Common myeloid progenitor, CD34-positive (primary cell): ENCODE measurements around the gene CWC25.

Experiments
- CTCF ChIA-PET: fragments of 350-600 bp; sonication (Branson Sonifier 250); formaldehyde crosslinking; loops from one replicate; lab custom pipeline; 2021; ENCODE audit warnings: antibody characterized with exemption; lab: Charles Lee
- POLR2A ChIA-PET: fragments of 350-600 bp; sonication (Branson Sonifier 250); formaldehyde crosslinking; loops from one replicate; lab custom pipeline; 2021; ENCODE audit warnings: antibody characterized with exemption; lab: Charles Lee
- DNase-seq, 3 donors: peaks; one replicate each; pipeline versions ENCODE4 v3.0.0 to v3.0.0-alpha.2; 2013
- H3K27ac ChIP-seq, 2 experiments: 1 replicate in 1 of 2; 2 replicates in 1 of 2; pipeline ENCODE4 v1.7.0; 2013; ENCODE audit warnings: inconsistent platforms in 2 of 2, low read length in 2 of 2, mild to moderate bottlenecking in 2 of 2, low read depth in 1 of 2, moderate library complexity in 1 of 2; ENCODE audit not compliant: severe bottlenecking in 2 of 2, insufficient read depth in 1 of 2, poor library complexity in 1 of 2
- H3K27me3 ChIP-seq, 5 experiments: replicated peaks in 2 of 5; 1 replicate in 3 of 5; 2 replicates in 2 of 5; pipeline versions ENCODE4 v1.6.1 to v1.7.0; 2013; ENCODE audit warnings: low read length in 4 of 5, mild to moderate bottlenecking in 2 of 5, moderate library complexity in 2 of 5, inconsistent platforms in 1 of 5; ENCODE audit not compliant: insufficient read depth in 5 of 5, control insufficient read depth in 4 of 5
- H3K36me3 ChIP-seq, 4 experiments: 1 replicate in 2 of 4; 2 replicates in 2 of 4; pipeline versions ENCODE4 v1.6.1 to v1.7.0; 2013; ENCODE audit warnings: low read length in 3 of 4, control low read depth in 1 of 4, mild to moderate bottlenecking in 1 of 4; ENCODE audit not compliant: control insufficient read depth in 4 of 4, insufficient read depth in 4 of 4
- H3K4me1 ChIP-seq, 4 experiments: 1 replicate in 3 of 4; 2 replicates in 1 of 4; pipeline versions ENCODE4 v1.6.1 to v1.7.1; 2013; ENCODE audit warnings: low read length in 3 of 4, mild to moderate bottlenecking in 3 of 4, control low read depth in 1 of 4, inconsistent platforms in 1 of 4, moderate library complexity in 1 of 4; ENCODE audit not compliant: control insufficient read depth in 4 of 4, insufficient read depth in 4 of 4; ENCODE audit errors: control extremely low read depth in 1 of 4
- H3K4me3 ChIP-seq, 7 experiments: 1 replicate in 4 of 7; 2 replicates in 3 of 7; pipeline versions ENCODE4 v1.5.1 to v1.7.0; 2013; ENCODE audit warnings: mild to moderate bottlenecking in 7 of 7, low read length in 6 of 7, moderate library complexity in 6 of 7, inconsistent platforms in 2 of 7, low read depth in 2 of 7, control low read depth in 1 of 7; ENCODE audit not compliant: insufficient read depth in 4 of 7, control insufficient read depth in 1 of 7; ENCODE audit errors: extremely low read depth in 1 of 7
- H3K9me3 ChIP-seq, 5 experiments: 1 replicate in 4 of 5; 2 replicates in 1 of 5; pipeline versions ENCODE4 v1.6.1 to v1.7.1; 2013; ENCODE audit warnings: low read length in 4 of 5, mild to moderate bottlenecking in 2 of 5, inconsistent platforms in 1 of 5, low read depth in 1 of 5, moderate library complexity in 1 of 5; ENCODE audit not compliant: control insufficient read depth in 4 of 5, insufficient read depth in 2 of 5; ENCODE audit errors: control extremely low read depth in 1 of 5
- WGBS: methylation state at CpG from one replicate; pipeline ENCODE4 v1.1.5; 2013; ENCODE audit not compliant: insufficient coverage; 5-methylcytosine and 5-hydroxymethylcytosine counted together

CWC25 gene

GRCh38 chr17:38762231-38762630 lies 62.9 kb downstream of the CWC25 start:
- ChIA-PET CTCF (interaction anchor here (0.7 to 1.7 kb wide), 6 partner anchors 10 to 221 kb away, joined by 3 to 6 read pairs (median 4); no protein-coding TSS in a partner anchor), POLR2A (interaction anchor here (1.6 kb wide), 1 partner anchor 16 kb away, joined by 3 read pairs; no protein-coding TSS in a partner anchor)
- H3K27me3 ChIP-seq, result no peaks in the 10 kb centered on the region
- H3K4me1 ChIP-seq, result no peaks in the 10 kb centered on the region
- 100% methylated on average over 1 of the region's 3 CpGs for WGBS
- no peak overlapping the region for H3K27ac ChIP-seq
- no peaks in the 10 kb centered on the region for H3K9me3 ChIP-seq
- H3K4me3 ChIP-seq, result no peak overlapping the region
- no peak for DNase-seq
- peaks cover 21 to 81% (median 63%) of the 10 kb centered on the region in 4 experiments for H3K36me3 ChIP-seq

- no peak overlapping the region for H3K27ac ChIP-seq
- 91% methylated on average over 4 of the region's 4 CpGs for WGBS
- H3K4me1 ChIP-seq, result no peaks in the 10 kb centered on the region
- H3K36me3 ChIP-seq, result peaks cover 21 to 76% (median 61%) of the 10 kb centered on the region in 4 experiments
- H3K4me3 ChIP-seq, result no peak overlapping the region
- DNase-seq, result peak; percentile 29 to 66 (median 65)
- no peaks in the 10 kb centered on the region for H3K9me3 ChIP-seq
- CTCF ChIA-PET, result interaction anchor here (0.7 to 1.8 kb wide), 8 partner anchors 8 to 221 kb away, joined by 3 to 6 read pairs (median 4); no protein-coding TSS in a partner anchor
- no peaks in the 10 kb centered on the region for H3K27me3 ChIP-seq
- POLR2A ChIA-PET, result interaction anchor here (1.6 kb wide), 1 partner anchor 17 kb away, joined by 3 read pairs; no protein-coding TSS in a partner anchor
Measured at GRCh38 chr17:38761612-38762011, 63.5 kb downstream of the CWC25 start.

GRCh38 chr17:38753071-38753506 lies 72.0 kb downstream of the CWC25 start:
- POLR2A ChIA-PET, result interaction anchor here (1.7 kb wide), 1 partner anchor 46 kb away, joined by 5 read pairs; the partner anchor contains the start of gene PIP4K2B
- no peak for DNase-seq
- H3K4me1 ChIP-seq, result peaks cover 5 to 48% (median 46%) of the 10 kb centered on the region in 4 experiments
- peaks cover 11 to 34% (median 20%) of the 10 kb centered on the region in 5 experiments for H3K27me3 ChIP-seq
- CTCF ChIA-PET, result interaction anchor here (1.6 kb wide), 1 partner anchor 18 kb away, joined by 4 read pairs; no protein-coding TSS in a partner anchor
- H3K4me3 ChIP-seq, result peak overlapping the region; percentile 82 to 100 (median 96)
- H3K9me3 ChIP-seq, result no peaks in the 10 kb centered on the region
- peak overlapping the region; percentile 88 to 92 for H3K27ac ChIP-seq
- WGBS, result 16% methylated on average over 17 of the region's 22 CpGs
- H3K36me3 ChIP-seq, result peaks cover 11 to 31% (median 19%) of the 10 kb centered on the region in 4 experiments

GRCh38 chr17:38752308-38753070 lies 72.6 kb downstream of the CWC25 start, which contains the start of gene PSMB3:
Gene PSMB3, plus strand, starts transcription at chr17:38752741. Its CDS starts 86 bp downstream, at chr17:38752827.
- Histone ChIP-seq H3K36me3 (peaks cover 7 to 27% (median 18%) of the 10 kb centered on the region in 4 experiments), H3K4me3 (peak within 1 kb of the TSS; percentile 82 to 100 (median 96)), H3K4me1 (peaks cover 5 to 53% (median 52%) of the 10 kb centered on the region in 4 experiments), H3K9me3 (no peaks in the 10 kb centered on the region), H3K27ac (peak within 1 kb of the TSS; percentile 88 to 92), H3K27me3 (peaks cover 11 to 39% (median 20%) of the 10 kb centered on the region in 5 experiments)
- ChIA-PET CTCF (interaction anchor here (0.8 to 1.6 kb wide), 6 partner anchors 10 to 29 kb away, joined by 3 to 4 read pairs (median 3); no protein-coding TSS in a partner anchor), POLR2A (interaction anchor here (1.2 to 1.7 kb wide), 3 partner anchors 47 to 117 kb away, joined by 3 to 5 read pairs (median 4); partner anchors contain the start of gene PIP4K2B)
- DNase-seq, result peak; percentile 100
- 0% methylated on average over 44 of the region's 44 CpGs for WGBS

- WGBS, result 0% methylated on average over 28 of the region's 44 CpGs
- CTCF ChIA-PET, result interaction anchor here (0.8 to 1.6 kb wide), 6 partner anchors 10 to 30 kb away, joined by 3 to 4 read pairs (median 3); no protein-coding TSS in a partner anchor
- POLR2A ChIA-PET, result interaction anchor here (1.2 to 1.7 kb wide), 3 partner anchors 47 to 117 kb away, joined by 3 to 5 read pairs (median 4); partner anchors contain the start of gene PIP4K2B
- peak overlapping the region; percentile 62 to 100 (median 96) for H3K4me3 ChIP-seq
- H3K27me3 ChIP-seq, result peaks cover 12 to 45% (median 22%) of the 10 kb centered on the region in 5 experiments
- peaks cover 5 to 59% (median 57%) of the 10 kb centered on the region in 4 experiments for H3K4me1 ChIP-seq
- H3K27ac ChIP-seq, result peak overlapping the region in 1 of 2 experiments; percentile 51
- peak; percentile 68 to 87 (median 86) for DNase-seq
- peaks cover 7 to 27% (median 16%) of the 10 kb centered on the region in 4 experiments for H3K36me3 ChIP-seq
- H3K9me3 ChIP-seq, result no peaks in the 10 kb centered on the region
Measured at GRCh38 chr17:38751808-38752307, 73.3 kb downstream of the CWC25 start.

GRCh38 chr17:38751144-38751807 lies 73.8 kb downstream of the CWC25 start:
- POLR2A ChIA-PET, result interaction anchor here (1.2 kb wide), 2 partner anchors 49 to 118 kb away, joined by 3 to 4 read pairs; no protein-coding TSS in a partner anchor
- H3K27ac ChIP-seq, result no peak overlapping the region
- 0% methylated on average over 5 of the region's 10 CpGs for WGBS
- no peaks in the 10 kb centered on the region for H3K9me3 ChIP-seq
- CTCF ChIA-PET, result interaction anchor here (0.6 to 1.5 kb wide), 6 partner anchors 9 to 30 kb away, joined by 3 to 4 read pairs (median 3); no protein-coding TSS in a partner anchor
- no peak for DNase-seq
- peaks cover 5 to 65% (median 61%) of the 10 kb centered on the region in 4 experiments for H3K4me1 ChIP-seq
- peak overlapping the region in 6 of 7 experiments; percentile 90 to 100 (median 97) for H3K4me3 ChIP-seq
- H3K36me3 ChIP-seq, result peaks cover 7 to 23% (median 15%) of the 10 kb centered on the region in 4 experiments
- H3K27me3 ChIP-seq, result peaks cover 12 to 50% (median 27%) of the 10 kb centered on the region in 5 experiments
